GM19239 (cell line): ENCODE measurements around the gene KCNH8.
"Not testable (repeated sequence)": the region's sequence is repeated elsewhere in the genome, so short reads cannot be mapped to it uniquely, and the experiment has no call there.

Experiments
- DNase-seq: peaks from one replicate; pipeline ENCODE4 v3.0.0; 2011; ENCODE audit warnings: low spot score; ENCODE audit not compliant: insufficient read length
- FAIRE-seq: peaks from 2 replicates; lab custom pipeline; 2011; peaks lifted over from hg19 to GRCh38; lab: Jason Lieb, UNC

KCNH8 gene

GRCh38 chr3:19147905-19148767, at the start of gene KCNH8:
Gene KCNH8, plus strand, starts transcription at chr3:19148510. Its CDS starts 210 bp downstream, at chr3:19148720.
- DNase-seq: no peak
- FAIRE-seq: no peak

GRCh38 chr3:19102654-19103290, 45.5 kb upstream of the KCNH8 start:
- DNase-seq, FAIRE-seq: not testable (repeated sequence)

GRCh38 chr3:19103510-19103909, 44.8 kb upstream of the KCNH8 start:
- FAIRE-seq (no peak), DNase-seq (no peak)

- no peak for DNase-seq
- FAIRE-seq: no peak
These were observed 43.9 kb upstream of the KCNH8 start for GRCh38 chr3:19104459-19104858.

- FAIRE-seq: no peak
- no peak for DNase-seq
These were observed 42.5 kb upstream of the KCNH8 start for GRCh38 chr3:19105826-19106225.

- FAIRE-seq: no peak
- DNase-seq: no peak
These were observed 42.0 kb upstream of the KCNH8 start for GRCh38 chr3:19106307-19106706.

GRCh38 chr3:19107719-19108118, 40.6 kb upstream of the KCNH8 start:
- no peak for DNase-seq
- no peak for FAIRE-seq

- DNase-seq (no peak), FAIRE-seq (no peak)
These were observed 37.9 kb upstream of the KCNH8 start for GRCh38 chr3:19110335-19110895.

GRCh38 chr3:19114461-19114860, 33.8 kb upstream of the KCNH8 start:
- no peak for DNase-seq
- no peak for FAIRE-seq

- FAIRE-seq: no peak
These were observed 32.1 kb upstream of the KCNH8 start for GRCh38 chr3:19116239-19116638.

GRCh38 chr3:19124752-19125151, 23.6 kb upstream of the KCNH8 start:
- FAIRE-seq (no peak), DNase-seq (no peak)

More at GRCh38 chr3:19116239-19116638, 32.1 kb upstream of the KCNH8 start:
- DNase-seq: no peak

GRCh38 chr3:19139863-19140262, 8.4 kb upstream of the KCNH8 start:
- DNase-seq (no peak), FAIRE-seq (no peak)

- DNase-seq (peak; percentile 26), FAIRE-seq (no peak)
These were observed 1.3 kb upstream of the KCNH8 start for GRCh38 chr3:19146685-19147650.

- DNase-seq: no peak
- FAIRE-seq: no peak
These were observed 420 bp downstream of the KCNH8 start for GRCh38 chr3:19148768-19149091.

- FAIRE-seq (no peak), DNase-seq (no peak)
These were observed 1.1 kb downstream of the KCNH8 start for GRCh38 chr3:19149368-19149767.

- DNase-seq (no peak), FAIRE-seq (no peak)
These were observed 2.9 kb downstream of the KCNH8 start for GRCh38 chr3:19151171-19151570.

- FAIRE-seq: no peak
- no peak for DNase-seq
These were observed 6.5 kb downstream of the KCNH8 start for GRCh38 chr3:19154693-19155250.

GRCh38 chr3:19155375-19155774, 7.1 kb downstream of the KCNH8 start:
- FAIRE-seq (no peak), DNase-seq (no peak)

- DNase-seq (no peak), FAIRE-seq (no peak)
These were observed 11.8 kb downstream of the KCNH8 start for GRCh38 chr3:19159966-19160635.
